Heart right ventricle (tissue), 16 donors: ENCODE data around the gene CYP19A1. TPM values are rescaled to one million over a fixed set of nuclear protein-coding genes. Genes with fewer than 3 reads are reported as not detected.

Source experiments
- ATAC-seq, 8 donors: fragments of 200-7000 bp; cut with Tn5 transposase; one replicate each; pipeline ENCODE4 v1.9.1; 2020; ENCODE audit warnings: mild to moderate bottlenecking in 8 of 8, moderate library complexity in 8 of 8, moderate number of reproducible peaks in 1 of 8
- DNase-seq, 2 donors: peaks; one replicate each; pipeline ENCODE4 v3.0.0-alpha.2; 2020
- H3K27ac ChIP-seq, 10 donors: fragments of 200-600 bp; sonication (generic) in 2 of 10; one replicate each; pipeline versions ENCODE4 v1.5.0 to v1.8.0; 2020 to 2022; ENCODE audit warnings: mild to moderate bottlenecking in 3 of 10
- H3K27me3 ChIP-seq, 7 donors: fragments of 200-600 bp; one replicate each; pipeline ENCODE4 v1.8.0; 2021 to 2022; ENCODE audit warnings: mild to moderate bottlenecking in 2 of 7
- H3K36me3 ChIP-seq, 9 donors: fragments of 200-600 bp; sonication (generic) in 1 of 9; one replicate each; pipeline versions ENCODE4 v1.5.0 to v1.8.0; 2020 to 2022; ENCODE audit warnings: mild to moderate bottlenecking in 2 of 9
- H3K4me1 ChIP-seq, 9 donors: fragments of 200-600 bp; sonication (generic) in 1 of 9; one replicate each; pipeline versions ENCODE4 v1.5.0 to v1.8.0; 2020 to 2022; ENCODE audit warnings: mild to moderate bottlenecking in 4 of 9
- H3K4me3 ChIP-seq, 10 donors: fragments of 200-600 bp; sonication (generic) in 2 of 10; one replicate each; pipeline versions ENCODE4 v1.5.0 to v1.8.0; 2020 to 2022; ENCODE audit warnings: mild to moderate bottlenecking in 7 of 10, moderate library complexity in 2 of 10
- H3K9me3 ChIP-seq, 11 donors: fragments of 200-600 bp in 10 of 11; sonication (generic) in 2 of 11; one replicate each; pipeline versions ENCODE4 v1.5.0 to v1.8.0; 2013 to 2022; ENCODE audit warnings: mild to moderate bottlenecking in 2 of 11, control low read depth in 1 of 11, moderate library complexity in 1 of 11
- CTCF ChIP-seq, 9 donors: fragments of 200-600 bp; sonication (generic) in 2 of 9; IDR thresholded peaks; one replicate each; pipeline versions ENCODE4 v1.5.0 to v1.8.0; 2021 to 2022; ENCODE audit warnings: antibody characterized with exemption in 9 of 9, mild to moderate bottlenecking in 5 of 9, moderate library complexity in 1 of 9
- WGBS, 2 donors: extraction: QIAGEN DNeasy Blood & Tissue Kit; methylation state at CpG; one replicate each; pipeline ENCODE4 v1.1.7; 2013; ENCODE audit warnings: inconsistent platforms in 1 of 2; 5-methylcytosine and 5-hydroxymethylcytosine counted together
- intact Hi-C, 10 donors: fragments of 100-400 bp; cut with DNase I; formaldehyde crosslinking; loops; one replicate each; pipeline versions ENCODE4 v1.11.1 to v1.14.2; 2022
- polyA plus RNA-seq, 2 donors: library from polyadenylated mRNA; stranded (reverse); fragments of 200-250 nt; gene quantifications; one replicate each; pipeline ENCODE4 v1.2.3, GENCODE V29; 2013
- total RNA-seq, 10 donors: library from RNA; stranded (reverse); fragmentation: NEBNext Ultra II Directional in 3 of 10; extraction: Animal tissue kit (Norgen Biotek cat#: 25700) in 3 of 10; gene quantifications; one replicate each; pipeline versions ENCODE4 v1.2.1 to v1.2.4, GENCODE V29; 2021 to 2023
- donor health status: Arrhythmogenic right ventricular cardiomyopathy.
- donor health status: ischemic (EF 13 %, LVEDD 7.1; RV severe dilation, severe dysfunction).
- donor health status: healthy with polysubstance abuse.
- donor health status: DM: no; HTN: yes; CAD: no.
- donor health status: DM: no; HTN: no; CAD: no.
- donor health status: ischemic (EF 25% LVEDD 6.9; RV normal size, moderate dysfunction).
- donor health status: ischemic (EF 25% LVEDD 5.7; RV mildly dilated, moderate dysfunction).
- donor health status: healthy.
- donor health status: DM: yes; HTN: yes; CAD: no.
- donor health status: Ischemic cardiomyopathy.
- donor health status: ischemic (EF 35%, LVEDD 5.7; RV mildly dilated, moderate dysfunction).
- donor health status: nonischemic (EF 11% LVEDD 7.7; RV severe dilation, severe dysfunction).
- donor health status: DM: yes; HTN: yes; CAD: no.
- donor health status: PGD.
- donor health status: ischemic (EF 29% LVEDD 5.4; RV normal size, mild dysfunction).
- donor health status: nonischemic (EF 23%, LVEDD 6.1; RV moderate dilation, normal function).

Gene CYP19A1
- total and polyA plus RNA-seq, 12 donors, result 0.26 to 1.9 (median 0.68) TPM; not detected in 3

GRCh38 chr15:51341366-51342226, 3.2 kb upstream of the CYP19A1 start, which contains the start of gene GLDN:
Gene GLDN (plus strand): TSS chr15:51341655. CDS start chr15:51341685, 30 bp downstream.
- intact Hi-C loops, result no loop called here
- H3K4me1 ChIP-seq, result peaks cover 0 to 33% (median 15%) of the 10 kb centered on the region in 9 donors
- peak; percentile 58 to 64 for DNase-seq
- peak within 1 kb of the TSS; percentile 32 to 60 (median 52) for H3K4me3 ChIP-seq
- no peaks in the 10 kb centered on the region for H3K36me3 ChIP-seq
- H3K9me3 ChIP-seq, result no peaks in the 10 kb centered on the region
- peaks cover 0 to 26% (median 5%) of the 10 kb centered on the region in 7 donors for H3K27me3 ChIP-seq
- peak within 1 kb of the TSS in 9 of 10 donors; percentile 66 to 83 (median 78) for H3K27ac ChIP-seq
- WGBS, 2 donors, result 7 to 9% methylated on average over 67 to 76 of the region's 76 CpGs
- TF ChIP-seq CTCF (IDR thresholded peaks at IDR 0.05), result no peak
- peak; percentile 71 to 93 (median 83) for ATAC-seq

GRCh38 chr15:51335538-51336410, 2.6 kb downstream of the CYP19A1 start:
- H3K4me1 ChIP-seq, result peaks cover 6 to 65% (median 44%) of the 10 kb centered on the region in 9 donors
- TF ChIP-seq CTCF (IDR thresholded peaks at IDR 0.05), result peak in 5 of 9 donors; percentile 8 to 26 (median 14)
- DNase-seq (peak in 1 of 2 donors; percentile 52), ATAC-seq (peak; percentile 43 to 90 (median 76))
- H3K27ac ChIP-seq, result peak overlapping the region in 6 of 10 donors; percentile 23 to 73 (median 66)
- peaks cover 0 to 3% (median 0%) of the 10 kb centered on the region in 7 donors for H3K27me3 ChIP-seq
- H3K36me3 ChIP-seq, result no peaks in the 10 kb centered on the region
- H3K9me3 ChIP-seq, result peaks cover 0 to 7% (median 0%) of the 10 kb centered on the region in 11 donors
- WGBS, 2 donors, result 65 to 72% methylated on average over 9 of the region's 9 CpGs
- H3K4me3 ChIP-seq, result no peak overlapping the region
- intact Hi-C loops, result no loop called here

- Histone ChIP-seq H3K27ac (peak overlapping the region in 3 of 10 donors; percentile 65 to 69 (median 67)), H3K27me3 (no peaks in the 10 kb centered on the region), H3K9me3 (peaks cover 0 to 7% (median 0%) of the 10 kb centered on the region in 11 donors), H3K4me3 (no peak overlapping the region), H3K36me3 (no peaks in the 10 kb centered on the region), H3K4me1 (peaks cover 6 to 69% (median 44%) of the 10 kb centered on the region in 9 donors)
- WGBS, 2 donors, result 86 to 96% methylated on average over 5 of the region's 5 CpGs
- DNase-seq (no peak), ATAC-seq (no peak)
- TF ChIP-seq CTCF (IDR thresholded peaks at IDR 0.05), result no peak
- intact Hi-C loops, result no loop called here
Measured at GRCh38 chr15:51335087-51335486, 3.3 kb downstream of the CYP19A1 start.

- no peak for ATAC-seq
- intact Hi-C loops, result loop anchor here in 1 of 10 donors (5.0 kb wide), 1 partner anchor 38 kb away; no protein-coding TSS in a partner anchor
- no peak for TF ChIP-seq CTCF (IDR thresholded peaks at IDR 0.05)
Measured at GRCh38 chr15:51334011-51334451, 4.4 kb downstream of the CYP19A1 start.

More at GRCh38 chr15:51334011-51334451, 4.4 kb downstream of the CYP19A1 start:
- Histone ChIP-seq H3K4me3 (no peak overlapping the region), H3K36me3 (no peaks in the 10 kb centered on the region), H3K9me3 (peaks cover 0 to 7% (median 0%) of the 10 kb centered on the region in 11 donors), H3K27ac (peak overlapping the region in 2 of 10 donors; percentile 17 to 28), H3K27me3 (no peaks in the 10 kb centered on the region), H3K4me1 (peaks cover 6 to 69% (median 44%) of the 10 kb centered on the region in 9 donors)
- DNase-seq, result no peak
- WGBS, 2 donors, result 6 to 9% methylated on average over 2 of the region's 2 CpGs
